B cell (primary cell): ENCODE results near the gene SOHLH1. TPM values are rescaled to one million over a fixed set of nuclear protein-coding genes. Genes with fewer than 3 reads are reported as not detected.

Source experiments
- ATAC-seq: fragments of 200-7000 bp; cut with Tn5 transposase; one replicate; pipeline ENCODE4 v1.10.0; 2021; ENCODE audit warnings: low read depth, mild to moderate bottlenecking, moderate number of reproducible peaks, moderate library complexity
- CTCF ChIA-PET: fragments of 350-600 bp; sonication (Branson Sonifier 250); formaldehyde crosslinking; loops from one replicate; lab custom pipeline; 2021; ENCODE audit warnings: antibody characterized with exemption, inconsistent platforms; lab: Charles Lee
- POLR2A ChIA-PET: fragments of 350-600 bp; sonication (Branson Sonifier 250); formaldehyde crosslinking; loops from one replicate; lab custom pipeline; 2021; ENCODE audit warnings: antibody characterized with exemption; lab: Charles Lee
- DNase-seq: peaks from one replicate; pipeline ENCODE4 v3.0.0; 2013
- H2AFZ ChIP-seq: 2 replicates; pipeline ENCODE4 v1.6.1; 2012; ENCODE audit warnings: mild to moderate bottlenecking, low read depth, low read length; ENCODE audit not compliant: insufficient read depth, poor library complexity, severe bottlenecking
- H3K27ac ChIP-seq, 2 donors: 1 replicate in 1 of 2; 2 replicates in 1 of 2; pipeline ENCODE4 v1.5.1; 2012 to 2013; ENCODE audit warnings: low read length in 2 of 2, mild to moderate bottlenecking in 2 of 2, moderate library complexity in 1 of 2
- H3K27me3 ChIP-seq, 4 experiments: fragments of 200-600 bp in 1 of 4; sonication (generic) in 1 of 4; replicated peaks in 1 of 4; 1 replicate in 2 of 4; 2 replicates in 2 of 4; pipeline versions ENCODE4 v1.6.1 to v1.7.0; 2013 to 2016; ENCODE audit warnings: low read length in 3 of 4, mild to moderate bottlenecking in 2 of 4, mixed read lengths in 1 of 4, moderate library complexity in 1 of 4; ENCODE audit not compliant: insufficient read depth in 4 of 4, control insufficient read depth in 3 of 4; ENCODE audit errors: control extremely low read depth in 1 of 4
- H3K36me3 ChIP-seq, 2 experiments: replicated peaks in 1 of 2; 1 replicate in 1 of 2; 2 replicates in 1 of 2; pipeline versions ENCODE4 v1.6.1 to v1.7.1; 2013; ENCODE audit warnings: low read length in 1 of 2; ENCODE audit not compliant: insufficient read depth in 2 of 2, control insufficient read depth in 1 of 2; ENCODE audit errors: control extremely low read depth in 1 of 2, extremely low read depth in 1 of 2
- H3K4me1 ChIP-seq, 2 donors: fragments of 200-600 bp in 1 of 2; sonication (generic) in 1 of 2; 1 replicate in 1 of 2; 2 replicates in 1 of 2; pipeline versions ENCODE4 v1.5.1 to v1.6.1; 2013 to 2017; ENCODE audit warnings: low read length in 2 of 2; ENCODE audit not compliant: control insufficient read depth in 2 of 2, insufficient read depth in 2 of 2
- H3K4me2 ChIP-seq: replicated peaks from 2 replicates; pipeline ENCODE3; 2012; ENCODE audit warnings: mild to moderate bottlenecking, low read depth, low read length; ENCODE audit not compliant: poor library complexity, severe bottlenecking
- H3K4me3 ChIP-seq, 5 experiments: fragments of 200-600 bp in 1 of 5; sonication (generic) in 1 of 5; 1 replicate in 3 of 5; 2 replicates in 2 of 5; pipeline versions ENCODE4 v1.5.1 to v1.7.0; 2011 to 2016; ENCODE audit warnings: low read length in 4 of 5, mild to moderate bottlenecking in 4 of 5, low read depth in 2 of 5, control low read depth in 1 of 5, moderate library complexity in 1 of 5; ENCODE audit not compliant: insufficient read depth in 1 of 5; ENCODE audit errors: control extremely low read depth in 1 of 5, extremely low read depth in 1 of 5
- H3K79me2 ChIP-seq: fragments of 200-600 bp; sonication (generic); one replicate; pipeline ENCODE4 v1.6.0; 2016; ENCODE audit warnings: low read length; ENCODE audit not compliant: control insufficient read depth, insufficient read depth
- H3K9ac ChIP-seq: fragments of 200-600 bp; sonication (generic); 2 replicates; pipeline ENCODE4 v1.6.1; 2017; ENCODE audit warnings: mild to moderate bottlenecking, low read length, moderate library complexity
- H3K9me3 ChIP-seq, 3 donors: one replicate each; pipeline versions ENCODE4 v1.6.1 to v1.7.1; 2013; ENCODE audit warnings: low read length in 2 of 3; ENCODE audit not compliant: control insufficient read depth in 2 of 3, insufficient read depth in 1 of 3; ENCODE audit errors: control extremely low read depth in 1 of 3
- H4K20me1 ChIP-seq: 2 replicates; pipeline ENCODE4 v1.6.0; 2012; ENCODE audit warnings: mild to moderate bottlenecking, low read length; ENCODE audit not compliant: insufficient read depth, control insufficient read depth, poor library complexity, severe bottlenecking
- H3K27ac Mint-ChIP-seq: one replicate; pipeline ENCODE4 v1.8.0; 2021; ENCODE audit warnings: mixed read lengths
- H3K27me3 Mint-ChIP-seq: one replicate; pipeline ENCODE4 v1.8.0; 2021; ENCODE audit warnings: mixed read lengths
- H3K4me1 Mint-ChIP-seq: one replicate; pipeline ENCODE4 v1.8.0; 2021; ENCODE audit warnings: mixed read lengths
- H3K4me3 Mint-ChIP-seq: one replicate; pipeline ENCODE4 v1.8.0; 2021; ENCODE audit warnings: mixed read lengths
- H3K9me3 Mint-ChIP-seq: one replicate; pipeline ENCODE4 v1.8.0; 2022; ENCODE audit warnings: mixed read lengths; ENCODE audit not compliant: insufficient read depth
- CTCF ChIP-seq: fragments of 200-600 bp; IDR thresholded peaks from one replicate; pipeline ENCODE4 v1.8.0; 2022; ENCODE audit warnings: antibody characterized with exemption, mild to moderate bottlenecking
- EZH2 ChIP-seq: IDR thresholded peaks from 2 replicates; pipeline ENCODE4 v1.6.1; 2012; ENCODE audit warnings: borderline replicate concordance, low read depth, mild to moderate bottlenecking, moderate library complexity, low read length; ENCODE audit not compliant: insufficient read depth, poor library complexity, severe bottlenecking
- WGBS: methylation state at CpG from one replicate; pipeline ENCODE4 v1.1.5; 2013; ENCODE audit warnings: missing lambda C conversion rate; ENCODE audit not compliant: insufficient coverage; 5-methylcytosine and 5-hydroxymethylcytosine counted together
- intact Hi-C: fragments of 100-400 bp; cut with micrococcal nuclease; formaldehyde crosslinking; loops from one replicate; pipeline ENCODE4 v1.10.0; 2022
- polyA plus RNA-seq: library from polyadenylated mRNA; depleted of rRNA; stranded (reverse); fragments of >200 nt; gene quantifications from 2 replicates; pipeline ENCODE4 v1.2.3, GENCODE V29; 2012
- total RNA-seq, 2 donors: library from RNA; stranded (reverse); fragments of 120-200 nt in 1 of 2; gene quantifications; 1 replicate in 1 of 2; 2 replicates in 1 of 2; pipeline versions ENCODE4 v1.2.3 to v1.2.4, GENCODE V29; 2013 to 2022

Gene SOHLH1
- total and polyA plus RNA-seq, 2 donors (not counting 1 experiment from before 2014, with no cell fraction given) = not detected

GRCh38 chr9:135701067-135701958, 2.0 kb upstream of the SOHLH1 start:
- H3K4me1 ChIP-seq = peaks cover 6 to 7% of the 10 kb centered on the region in 2 donors
- H3K4me1 Mint-ChIP-seq = no peaks in the 10 kb centered on the region
- DNase-seq (no peak), ATAC-seq (no peak)
- H3K27me3 ChIP-seq = peaks cover 0 to 11% (median 0%) of the 10 kb centered on the region in 4 experiments
- H3K27ac Mint-ChIP-seq = no peak overlapping the region
- no peaks in the 10 kb centered on the region for H3K79me2 ChIP-seq
- no peak overlapping the region for H3K27ac ChIP-seq
- POLR2A ChIA-PET = no interaction called here
- intact Hi-C loops = no loop called here
- H4K20me1 ChIP-seq = no peaks in the 10 kb centered on the region
- CTCF ChIA-PET = no interaction called here
- no peaks in the 10 kb centered on the region for H3K9me3 ChIP-seq
- H3K4me3 ChIP-seq = no peak overlapping the region
- H3K4me2 ChIP-seq = peak overlapping the region; percentile 57
- no peak overlapping the region for H3K4me3 Mint-ChIP-seq
- 28% methylated on average over 31 of the region's 40 CpGs for WGBS
- H3K9ac ChIP-seq = no peak overlapping the region
- H2AFZ ChIP-seq = no peak overlapping the region
- H3K36me3 ChIP-seq = no peaks in the 10 kb centered on the region
- TF ChIP-seq EZH2 = no peak
- TF ChIP-seq CTCF = no peak
- no peaks in the 10 kb centered on the region for H3K9me3 Mint-ChIP-seq
- no peaks in the 10 kb centered on the region for H3K27me3 Mint-ChIP-seq

DNA sequence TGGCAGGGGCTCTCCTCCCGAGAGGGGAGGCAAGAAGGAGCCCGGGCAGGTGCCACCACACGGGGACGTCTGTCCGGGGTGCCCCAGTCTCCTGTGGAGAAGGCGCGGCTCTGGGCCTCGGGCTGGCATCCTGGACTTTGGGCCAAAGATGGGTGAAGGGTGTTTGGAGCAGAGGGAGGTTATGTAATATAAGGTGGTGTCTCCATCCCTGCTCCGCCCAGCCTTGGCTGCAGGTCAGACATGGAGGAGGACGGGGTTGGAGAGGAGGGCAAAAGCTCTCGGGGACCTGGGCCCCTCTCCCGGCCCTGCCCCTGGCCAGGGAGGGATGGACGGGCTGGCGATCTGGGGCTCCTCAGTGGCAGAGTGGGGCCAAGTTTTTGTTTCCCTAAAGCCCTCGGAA, 1.2 kb upstream of the SOHLH1 start:
- ATAC-seq = no peak
- no peaks in the 10 kb centered on the region for H3K9me3 Mint-ChIP-seq
- H3K4me1 ChIP-seq = peaks cover 6 to 7% of the 10 kb centered on the region in 2 donors

More for the DNA sequence above, 1.2 kb upstream of the SOHLH1 start:
- Mint-ChIP-seq H3K27me3 (no peaks in the 10 kb centered on the region), H3K4me3 (no peak overlapping the region), H3K4me1 (no peaks in the 10 kb centered on the region), H3K27ac (no peak overlapping the region)
- no peaks in the 10 kb centered on the region for H3K9me3 ChIP-seq
- DNase-seq = no peak
- H3K36me3 ChIP-seq = no peaks in the 10 kb centered on the region
- no peaks in the 10 kb centered on the region for H4K20me1 ChIP-seq
- H3K27me3 ChIP-seq = peaks cover 0 to 11% (median 0%) of the 10 kb centered on the region in 4 experiments
- H2AFZ ChIP-seq = no peak overlapping the region
- intact Hi-C loops = no loop called here
- CTCF ChIA-PET = no interaction called here
- WGBS = 84% methylated on average over 15 of the region's 15 CpGs
- H3K4me2 ChIP-seq = no peak overlapping the region
- no peak overlapping the region for H3K4me3 ChIP-seq
- TF ChIP-seq CTCF (no peak), EZH2 (no peak)
- H3K79me2 ChIP-seq = no peaks in the 10 kb centered on the region
- no peak overlapping the region for H3K27ac ChIP-seq
- POLR2A ChIA-PET = no interaction called here
- H3K9ac ChIP-seq = no peak overlapping the region
